Calu3 (cell line): Measurements from ENCODE around the gene ZBTB7A. TPM values are rescaled to one million over a fixed set of nuclear protein-coding genes. Genes with fewer than 3 reads are reported as not detected.
"Not testable (repeated sequence)": the region's sequence is repeated elsewhere in the genome, so short reads cannot be mapped to it uniquely, and the experiment has no call there.

Experiments used
- BruUV-seq: library from RNA; stranded (reverse); fragments of 400-500 nt; replicated peaks from 2 replicates; lab custom pipeline; 2021; lab: Mats Ljungman, UMichigan
- CTCF ChIA-PET: fragments of 300-600 bp; sonication (Branson Sonifier 250); formaldehyde crosslinking; loops from one replicate; lab custom pipeline; 2022; ENCODE audit warnings: antibody characterized with exemption; lab: Charles Lee
- DNase-seq: peaks from one replicate; pipeline ENCODE4 v3.0.0; 2022
- H3K27ac Mint-ChIP-seq: one replicate; pipeline ENCODE4 v1.8.0; 2022; ENCODE audit warnings: mixed read lengths; ENCODE audit not compliant: unreplicated experiment
- H3K27me3 Mint-ChIP-seq: one replicate; pipeline ENCODE4 v1.8.0; 2022; ENCODE audit warnings: mixed read lengths; ENCODE audit not compliant: unreplicated experiment
- H3K36me3 Mint-ChIP-seq: one replicate; pipeline ENCODE4 v1.8.0; 2022; ENCODE audit warnings: mild to moderate bottlenecking, moderate library complexity, mixed read lengths; ENCODE audit not compliant: insufficient read depth, unreplicated experiment
- H3K4me1 Mint-ChIP-seq: one replicate; pipeline ENCODE4 v1.8.0; 2022; ENCODE audit warnings: mild to moderate bottlenecking, low read depth, mixed read lengths; ENCODE audit not compliant: unreplicated experiment
- H3K4me3 Mint-ChIP-seq: one replicate; pipeline ENCODE4 v1.8.0; 2022; ENCODE audit warnings: mild to moderate bottlenecking, low read depth, moderate library complexity, mixed read lengths; ENCODE audit not compliant: unreplicated experiment
- H3K9me3 Mint-ChIP-seq: one replicate; pipeline ENCODE4 v1.8.0; 2022; ENCODE audit warnings: low read depth, mixed read lengths; ENCODE audit not compliant: unreplicated experiment
- CTCF ChIP-seq: fragments of 200-600 bp; IDR thresholded peaks from one replicate; pipeline ENCODE4 v1.8.0; 2022; ENCODE audit warnings: antibody characterized with exemption; ENCODE audit not compliant: unreplicated experiment
- intact Hi-C: fragments of 100-400 bp; cut with micrococcal nuclease; formaldehyde crosslinking; loops from one replicate; pipeline ENCODE4 v1.10.0; 2022; ENCODE audit not compliant: unreplicated experiment
- total RNA-seq: library from RNA; stranded (reverse); gene quantifications from 2 replicates; pipeline ENCODE4 v1.2.3, GENCODE V29; 2022

Gene ZBTB7A
- total RNA-seq, 1 experiment from 2014 or later, result 38.0 TPM

GRCh38 chr19:4007836-4008539 lies 58.7 kb downstream of the ZBTB7A start:
- Mint-ChIP-seq H3K4me3 (peak overlapping the region; percentile 69), H3K4me1 (no peaks in the 10 kb centered on the region), H3K27ac (peak overlapping the region; percentile 66), H3K9me3 (no peaks in the 10 kb centered on the region), H3K36me3 (peaks cover 41% of the 10 kb centered on the region), H3K27me3 (no peaks in the 10 kb centered on the region)
- BruUV-seq, result no TSS peak
- no peak for TF ChIP-seq CTCF
- CTCF ChIA-PET, result interaction anchor here (0.9 kb wide), 2 partner anchors 20 to 204 kb away, joined by 3 to 4 read pairs; no protein-coding TSS in a partner anchor
- DNase-seq, result no peak
- intact Hi-C loops, result no loop called here

GRCh38 chr19:4007021-4007835 lies 59.5 kb downstream of the ZBTB7A start, which contains the start of gene PIAS4:
Gene PIAS4 (plus strand): TSS chr19:4007736. CDS start chr19:4007761, 25 bp downstream.
- DNase-seq, result peak; percentile 91
- H3K4me1 Mint-ChIP-seq, result no peaks in the 10 kb centered on the region
- no peaks in the 10 kb centered on the region for H3K9me3 Mint-ChIP-seq
- no peaks in the 10 kb centered on the region for H3K27me3 Mint-ChIP-seq
- CTCF ChIA-PET, result interaction anchor here (0.9 kb wide), 2 partner anchors 20 to 205 kb away, joined by 3 to 4 read pairs; no protein-coding TSS in a partner anchor
- intact Hi-C loops, result no loop called here
- H3K36me3 Mint-ChIP-seq, result peaks cover 37% of the 10 kb centered on the region
- peak within 1 kb of the TSS; percentile 69 for H3K4me3 Mint-ChIP-seq
- no TSS peak for BruUV-seq
- peak within 1 kb of the TSS; percentile 66 for H3K27ac Mint-ChIP-seq
- TF ChIP-seq CTCF, result no peak

GRCh38 chr19:4005436-4005835 lies 61.3 kb downstream of the ZBTB7A start:
- not testable (repeated sequence) for BruUV-seq

GRCh38 chr19:4000798-4001197 lies 65.9 kb downstream of the ZBTB7A start:
- BruUV-seq, DNase-seq, H3K27me3 Mint-ChIP-seq, H3K36me3 Mint-ChIP-seq, H3K4me1 Mint-ChIP-seq, intact Hi-C loops, H3K27ac Mint-ChIP-seq, H3K9me3 Mint-ChIP-seq, H3K4me3 Mint-ChIP-seq: not testable (repeated sequence)
- CTCF ChIA-PET, result interaction anchor here (0.7 kb wide), 1 partner anchor 13 kb away, joined by 5 read pairs; no protein-coding TSS in a partner anchor

More at GRCh38 chr19:4005436-4005835, 61.3 kb downstream of the ZBTB7A start:
- peaks cover 30% of the 10 kb centered on the region for H3K36me3 Mint-ChIP-seq
- DNase-seq, H3K27ac Mint-ChIP-seq, H3K27me3 Mint-ChIP-seq, H3K4me1 Mint-ChIP-seq, CTCF ChIA-PET, H3K4me3 Mint-ChIP-seq, H3K9me3 Mint-ChIP-seq, intact Hi-C loops: not testable (repeated sequence)

GRCh38 chr19:3998667-3999412 lies 67.9 kb downstream of the ZBTB7A start:
- DNase-seq, H3K4me3 Mint-ChIP-seq, intact Hi-C loops, H3K4me1 Mint-ChIP-seq, H3K27ac Mint-ChIP-seq, H3K27me3 Mint-ChIP-seq, H3K36me3 Mint-ChIP-seq, H3K9me3 Mint-ChIP-seq, BruUV-seq: not testable (repeated sequence)
- CTCF ChIA-PET, result interaction anchor here (0.7 kb wide), 1 partner anchor 745 kb away, joined by 4 read pairs; no protein-coding TSS in a partner anchor
